ENCODE data around the gene FER.

DNA sequence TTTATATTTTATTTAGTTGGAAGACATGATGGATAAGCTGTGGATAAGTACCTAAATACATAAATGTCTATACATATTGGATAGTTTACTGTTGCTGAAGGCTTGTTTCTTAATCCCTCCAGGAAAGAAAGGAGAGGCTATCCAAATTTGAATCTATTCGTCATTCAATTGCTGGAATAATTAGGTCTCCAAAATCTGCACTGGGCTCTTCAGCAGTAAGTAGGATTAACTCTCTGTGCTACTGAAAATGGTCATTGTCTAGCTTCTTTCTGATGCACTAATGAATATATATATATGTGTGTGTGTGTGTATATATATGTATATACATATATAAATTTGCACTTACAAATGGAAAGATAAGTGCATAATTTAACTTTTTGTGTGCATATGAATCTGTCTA is 198.3 kb downstream of the FER start:
- no peak for TF ChIP-seq CTCF (IDR thresholded peaks at IDR 0.05; ENCODE audit: low read depth, low read length, poor library complexity, severe bottlenecking)
- no peak for TF ChIP-seq EZH2phosphoT487 (IDR thresholded peaks at IDR 0.05; ENCODE audit: borderline replicate concordance, low read length)
